Measurements from ENCODE around the gene STX18. TPM values are rescaled to one million over a fixed set of nuclear protein-coding genes. Genes with fewer than 3 reads are reported as not detected.

STX18 gene
- total and polyA plus RNA-seq, 4 donors = 10.2 to 17.1 (median 12.4) TPM

GRCh38 chr4:4577359-4577875 lies 35.6 kb upstream of the STX18 start:
- TF ChIP-seq REST (IDR thresholded peaks at IDR 0.05) (no peak), HNF4G (IDR thresholded peaks at IDR 0.05) (no peak), CTCF (IDR thresholded peaks at IDR 0.05; ENCODE audit: low read depth, low read length, missing input control) (no peak)
- Histone ChIP-seq H3K27ac (ENCODE audit: low read depth in 1 of 2, low read length in 2 of 2) (no peak overlapping the region), H3K36me3 (ENCODE audit: control insufficient read depth in 4 of 4, insufficient read depth in 3 of 4, low read depth in 1 of 4, low read length in 3 of 4) (no peaks in the 10 kb centered on the region), H3K27me3 (ENCODE audit: control insufficient read depth in 4 of 4, insufficient read depth in 4 of 4, low read length in 3 of 4) (no peaks in the 10 kb centered on the region), H3K9me3 (ENCODE audit: control insufficient read depth in 4 of 4, low read length in 3 of 4) (no peaks in the 10 kb centered on the region), H3K4me3 (ENCODE audit: low read depth in 1 of 3, low read length in 3 of 3) (no peak overlapping the region), H3K9ac (ENCODE audit: low read depth in 1 of 2, low read length in 2 of 2) (no peak overlapping the region), H3K4me1 (ENCODE audit: control insufficient read depth in 4 of 4, insufficient read depth in 4 of 4, low read length in 3 of 4) (peaks cover 0 to 5% (median under 1%) of the 10 kb centered on the region in 4 donors)
- 37% methylated on average over 1 of the region's 1 CpG for WGBS
- no peak for DNase-seq (ENCODE audit: low spot score)

GRCh38 chr4:4575284-4576211 lies 33.7 kb upstream of the STX18 start:
- Histone ChIP-seq H3K4me3 (ENCODE audit: low read depth in 1 of 3, low read length in 3 of 3) (peak overlapping the region; percentile 42 to 71 (median 52)), H3K27ac (ENCODE audit: low read depth in 1 of 2, low read length in 2 of 2) (no peak overlapping the region), H3K36me3 (ENCODE audit: control insufficient read depth in 4 of 4, insufficient read depth in 3 of 4, low read depth in 1 of 4, low read length in 3 of 4) (no peaks in the 10 kb centered on the region), H3K9me3 (ENCODE audit: control insufficient read depth in 4 of 4, low read length in 3 of 4) (no peaks in the 10 kb centered on the region), H3K9ac (ENCODE audit: low read depth in 1 of 2, low read length in 2 of 2) (peak overlapping the region in 1 of 2 donors; percentile 31), H3K4me1 (ENCODE audit: control insufficient read depth in 4 of 4, insufficient read depth in 4 of 4, low read length in 3 of 4) (peaks cover 0 to 5% (median under 1%) of the 10 kb centered on the region in 4 donors), H3K27me3 (ENCODE audit: control insufficient read depth in 4 of 4, insufficient read depth in 4 of 4, low read length in 3 of 4) (no peaks in the 10 kb centered on the region)
- WGBS = 10% methylated on average over 71 of the region's 71 CpGs
- no peak for TF ChIP-seq FOXA1 (IDR thresholded peaks at IDR 0.05)
- peak; percentile 49 for TF ChIP-seq CTCF (IDR thresholded peaks at IDR 0.05; ENCODE audit: low read depth, low read length, missing input control)
- TF ChIP-seq RAD21 (IDR thresholded peaks at IDR 0.05) = peak; percentile 11 to 20
- DNase-seq (ENCODE audit: low spot score) = peak; percentile 53

- Histone ChIP-seq H3K27me3 (ENCODE audit: control insufficient read depth in 4 of 4, insufficient read depth in 4 of 4, low read length in 3 of 4) (no peaks in the 10 kb centered on the region), H3K4me3 (ENCODE audit: low read depth in 1 of 3, low read length in 3 of 3) (peak overlapping the region; percentile 42 to 71 (median 52)), H3K27ac (ENCODE audit: low read depth in 1 of 2, low read length in 2 of 2) (no peak overlapping the region), H3K9ac (ENCODE audit: low read depth in 1 of 2, low read length in 2 of 2) (no peak overlapping the region), H3K4me1 (ENCODE audit: control insufficient read depth in 4 of 4, insufficient read depth in 4 of 4, low read length in 3 of 4) (peaks cover 0 to 5% (median under 1%) of the 10 kb centered on the region in 4 donors), H3K9me3 (ENCODE audit: control insufficient read depth in 4 of 4, low read length in 3 of 4) (no peaks in the 10 kb centered on the region), H3K36me3 (ENCODE audit: control insufficient read depth in 4 of 4, insufficient read depth in 3 of 4, low read depth in 1 of 4, low read length in 3 of 4) (no peaks in the 10 kb centered on the region)
- no peak for DNase-seq (ENCODE audit: low spot score)
- 11% methylated on average over 8 of the region's 8 CpGs for WGBS
- TF ChIP-seq FOXA1 (IDR thresholded peaks at IDR 0.05) (no peak), RXRA (IDR thresholded peaks at IDR 0.05) (no peak), EGR1 (IDR thresholded peaks at IDR 0.05; ENCODE audit: low read depth in 2 of 2) (no peak), REST (IDR thresholded peaks at IDR 0.05) (no peak), GABPA (IDR thresholded peaks at IDR 0.05 in 1 of 2, conservative IDR thresholded peaks at IDR 0.05 in 1 of 2) (peak; percentile 49 to 56), SP1 (IDR thresholded peaks at IDR 0.05) (peak; percentile 27), JUND (IDR thresholded peaks at IDR 0.05) (no peak), RAD21 (IDR thresholded peaks at IDR 0.05) (no peak)
Measured at GRCh38 chr4:4574792-4575191, 32.9 kb upstream of the STX18 start.

Data from liver (tissue), 9 donors.